IMR-90 (cell line): ENCODE data around the gene HNRNPL. TPM values are rescaled to one million over a fixed set of nuclear protein-coding genes. Genes with fewer than 3 reads are reported as not detected.

Experiments
- ATAC-seq: fragments of 200-7000 bp; cut with Tn5 transposase; 2 replicates; pipeline ENCODE4 v1.9.1; 2020; ENCODE audit warnings: low read depth, mild to moderate bottlenecking, moderate library complexity
- BruUV-seq: library from RNA; stranded (reverse); fragments of 400-500 nt; replicated peaks from 2 replicates; lab custom pipeline; 2021; lab: Mats Ljungman, UMichigan
- CTCF ChIA-PET: fragments of 300-600 bp; formaldehyde crosslinking; extraction: SDS; loops from one replicate; lab custom pipeline; 2021; ENCODE audit warnings: antibody characterized with exemption; lab: Yijun Ruan, JAX
- POLR2A ChIA-PET: fragments of 300-600 bp; sonication (Branson Sonifier 250); formaldehyde crosslinking; loops from one replicate; lab custom pipeline; 2022; ENCODE audit warnings: antibody characterized with exemption; ENCODE audit not compliant: unreplicated experiment; lab: Charles Lee
- DNase-seq: peaks from one replicate; pipeline ENCODE4 v3.0.0; 2013
- H2AFZ ChIP-seq: replicated peaks from 2 replicates; pipeline ENCODE3; 2013; ENCODE audit warnings: low read length, mild to moderate bottlenecking; ENCODE audit not compliant: poor library complexity
- H2AK5ac ChIP-seq: 2 replicates; pipeline ENCODE4 v1.6.1; 2013; ENCODE audit warnings: low read depth, low read length, inconsistent platforms
- H2AK9ac ChIP-seq: replicated peaks from 2 replicates; pipeline ENCODE3; 2013; ENCODE audit warnings: mild to moderate bottlenecking, low read depth, low read length, moderate library complexity; ENCODE audit not compliant: poor library complexity
- H2BK120ac ChIP-seq: 2 replicates; pipeline ENCODE4 v1.6.1; 2013; ENCODE audit warnings: low read depth, low read length, inconsistent platforms
- H2BK15ac ChIP-seq: 3 replicates; pipeline ENCODE4 v1.6.1; 2013; ENCODE audit warnings: low read depth, low read length, inconsistent platforms
- H2BK20ac ChIP-seq: 2 replicates; pipeline ENCODE4 v1.6.1; 2013; ENCODE audit warnings: low read depth, mild to moderate bottlenecking, inconsistent platforms, low read length, moderate library complexity
- H2BK5ac ChIP-seq: 2 replicates; pipeline ENCODE4 v1.6.1; 2013; ENCODE audit warnings: mild to moderate bottlenecking, low read depth, low read length, inconsistent platforms; ENCODE audit not compliant: poor library complexity, severe bottlenecking
- H3K14ac ChIP-seq: replicated peaks from 2 replicates; pipeline ENCODE4 v1.6.1; 2013; ENCODE audit warnings: low read depth, low read length, inconsistent platforms
- H3K18ac ChIP-seq: 2 replicates; pipeline ENCODE4 v1.6.1; 2013; ENCODE audit warnings: low read depth, low read length, control low read depth
- H3K23ac ChIP-seq: 2 replicates; pipeline ENCODE4 v1.6.1; 2013; ENCODE audit warnings: low read depth, low read length, inconsistent platforms
- H3K27ac ChIP-seq: 2 replicates; pipeline ENCODE4 v1.5.1; 2013; ENCODE audit warnings: mild to moderate bottlenecking, control low read depth, low read length; ENCODE audit not compliant: insufficient read depth
- H3K27me3 ChIP-seq: 2 replicates; pipeline ENCODE4 v1.6.1; 2013; ENCODE audit warnings: low read length; ENCODE audit not compliant: control insufficient read depth, insufficient read depth
- H3K36me3 ChIP-seq: 2 replicates; pipeline ENCODE4 v1.6.1; 2013; ENCODE audit warnings: low read length, mixed read lengths; ENCODE audit not compliant: control insufficient read depth, insufficient read depth
- H3K4ac ChIP-seq: 2 replicates; pipeline ENCODE4 v1.6.1; 2013; ENCODE audit warnings: low read depth, low read length, inconsistent platforms
- H3K4me1 ChIP-seq: 2 replicates; pipeline ENCODE4 v1.6.1; 2013; ENCODE audit warnings: low read length, mixed read lengths; ENCODE audit not compliant: control insufficient read depth, insufficient read depth
- H3K4me2 ChIP-seq: 2 replicates; pipeline ENCODE4 v1.6.1; 2013; ENCODE audit warnings: low read depth, mild to moderate bottlenecking, control low read depth, low read length, moderate library complexity
- H3K4me3 ChIP-seq: 2 replicates; pipeline ENCODE4 v1.5.1; 2013; ENCODE audit warnings: low read depth, mild to moderate bottlenecking, control low read depth, low read length, moderate library complexity; ENCODE audit not compliant: insufficient read depth
- H3K56ac ChIP-seq: 2 replicates; pipeline ENCODE4 v1.6.1; 2013; ENCODE audit warnings: low read length, inconsistent platforms; ENCODE audit not compliant: insufficient read depth; ENCODE audit errors: extremely low read depth
- H3K79me1 ChIP-seq, 2 experiments: 2 replicates each; pipeline ENCODE4 v1.6.1; 2013; ENCODE audit warnings: low read length in 2 of 2, inconsistent platforms in 1 of 2, low read depth in 1 of 2
- H3K9ac ChIP-seq: 2 replicates; pipeline ENCODE4 v1.6.1; 2013; ENCODE audit warnings: low read depth, low read length, control low read depth
- H3K9me1 ChIP-seq: 2 replicates; pipeline ENCODE4 v1.6.1; 2013; ENCODE audit warnings: low read length, inconsistent platforms; ENCODE audit not compliant: insufficient read depth
- H3K9me3 ChIP-seq: 2 replicates; pipeline ENCODE4 v1.6.1; 2013; ENCODE audit warnings: low read length; ENCODE audit not compliant: control insufficient read depth, insufficient read depth
- H4K20me1 ChIP-seq: 2 replicates; pipeline ENCODE4 v1.6.1; 2013; ENCODE audit warnings: low read length, inconsistent platforms; ENCODE audit not compliant: insufficient read depth
- H4K5ac ChIP-seq: 2 replicates; pipeline ENCODE4 v1.6.1; 2013; ENCODE audit warnings: mild to moderate bottlenecking, low read depth, low read length, control low read depth
- H4K8ac ChIP-seq, 2 experiments: 2 replicates each; pipeline ENCODE4 v1.6.1; 2013; ENCODE audit warnings: low read depth in 2 of 2, low read length in 2 of 2, control low read depth in 1 of 2, inconsistent platforms in 1 of 2
- H4K91ac ChIP-seq: 2 replicates; pipeline ENCODE4 v1.6.1; 2013; ENCODE audit warnings: low read depth, low read length, inconsistent platforms; ENCODE audit not compliant: insufficient read depth
- BHLHE40 ChIP-seq: fragments of 150-350 bp; IDR thresholded peaks from 2 replicates; pipeline ENCODE4 v1.6.1; 2016; ENCODE audit warnings: mild to moderate bottlenecking, low read depth, low read length
- CEBPB ChIP-seq: IDR thresholded peaks from 2 replicates; pipeline ENCODE4 v1.6.1; 2012; ENCODE audit warnings: low read depth, low read length, improper control_type of control experiment
- CHD1 ChIP-seq: IDR thresholded peaks from 2 replicates; pipeline ENCODE4 v1.6.1; 2012; ENCODE audit warnings: low read depth, low read length, improper control_type of control experiment
- FOS ChIP-seq: fragments of 150-350 bp; IDR thresholded peaks from 2 replicates; pipeline ENCODE4 v1.6.1; 2016; ENCODE audit warnings: low read depth, low read length
- MAFK ChIP-seq: IDR thresholded peaks from 2 replicates; pipeline ENCODE4 v1.6.1; 2012; ENCODE audit warnings: low read depth, low read length, improper control_type of control experiment
- MXI1 ChIP-seq: IDR thresholded peaks from 2 replicates; pipeline ENCODE4 v1.6.1; 2012; ENCODE audit warnings: low read depth, mild to moderate bottlenecking, low read length, moderate library complexity, borderline replicate concordance
- NFE2L2 ChIP-seq: fragments of 150-350 bp; IDR thresholded peaks from 2 replicates; pipeline ENCODE4 v1.6.1; 2016; ENCODE audit warnings: low read depth, mild to moderate bottlenecking, low read length
- POLR2A ChIP-seq: IDR thresholded peaks from 2 replicates; pipeline ENCODE4 v1.6.1; 2012; ENCODE audit warnings: mild to moderate bottlenecking, low read depth, low read length
- RAD21 ChIP-seq: IDR thresholded peaks from 2 replicates; pipeline ENCODE4 v1.6.1; 2012; ENCODE audit warnings: low read length, improper control_type of control experiment
- RCOR1 ChIP-seq: IDR thresholded peaks from 2 replicates; pipeline ENCODE4 v1.6.1; 2012; ENCODE audit warnings: mild to moderate bottlenecking, low read length, improper control_type of control experiment; ENCODE audit not compliant: insufficient replicate concordance
- SMC3 ChIP-seq: fragments of 150-350 bp; IDR thresholded peaks from 2 replicates; pipeline ENCODE4 v1.6.1; 2016; ENCODE audit warnings: low read depth, mild to moderate bottlenecking, antibody characterized with exemption, low read length, moderate library complexity
- WGBS, 2 experiments: methylation state at CpG; one replicate each; pipeline versions ENCODE4 v1.1.5 to v1.1.7; 2013; ENCODE audit warnings: missing lambda C conversion rate in 2 of 2; ENCODE audit not compliant: insufficient read length in 1 of 2; ENCODE audit errors: extremely low coverage in 2 of 2; 5-methylcytosine and 5-hydroxymethylcytosine counted together
- dilution Hi-C: fragments of 300-500 bp; cut with HindIII; formaldehyde crosslinking; loops from one replicate; pipeline ENCODE4 v1.14.3; 2018; ENCODE audit warnings: low sequenced_read_pairs; ENCODE audit not compliant: unreplicated experiment
- in situ Hi-C: fragments of 300-500 bp; cut with MboI; formaldehyde crosslinking; loops from 3 replicates; pipeline ENCODE4 v1.14.3; 2019; ENCODE audit warnings: low sequenced_read_pairs, inconsistent platforms, mixed read lengths
- intact Hi-C: fragments of 100-400 bp; cut with micrococcal nuclease; formaldehyde crosslinking; loops from 2 replicates; pipeline ENCODE4 v1.10.0; 2022
- polyA plus RNA-seq, 3 experiments: library from polyadenylated mRNA; depleted of rRNA; stranded (reverse); fragments of >200 nt; gene quantifications; 2 replicates each; pipeline ENCODE4 v1.2.3, GENCODE V29; 2012; ENCODE audit warnings: low replicate concordance in 1 of 3
- total RNA-seq: library from RNA; depleted of rRNA; stranded (reverse); fragments of >200 nt; gene quantifications from 2 replicates; pipeline ENCODE4 v1.2.3, GENCODE V29; 2012
- TF ChIP-seq, protein P1 (sequence below): fragments of 150-350 bp; IDR thresholded peaks from 2 replicates; pipeline ENCODE4 v1.6.1; 2017; ENCODE audit warnings: mild to moderate bottlenecking, antibody characterized with exemption, low read length, low read depth
- TF ChIP-seq, protein P2 (sequence below): fragments of 150-350 bp; IDR thresholded peaks from 2 replicates; pipeline ENCODE4 v1.6.1; 2016; ENCODE audit warnings: low read depth, mild to moderate bottlenecking, low read length, moderate library complexity, borderline replicate concordance
- TF ChIP-seq, protein P3 (sequence below): conservative IDR thresholded peaks from 2 replicates; pipeline ENCODE4 v1.5.1; 2012; ENCODE audit warnings: mild to moderate bottlenecking, low read depth, low read length, improper control_type of control experiment

HNRNPL gene
- total and polyA plus RNA-seq, 2 of the 4 experiments (the other 2 are of a cell fraction) = 277 to 429 TPM

DNA sequence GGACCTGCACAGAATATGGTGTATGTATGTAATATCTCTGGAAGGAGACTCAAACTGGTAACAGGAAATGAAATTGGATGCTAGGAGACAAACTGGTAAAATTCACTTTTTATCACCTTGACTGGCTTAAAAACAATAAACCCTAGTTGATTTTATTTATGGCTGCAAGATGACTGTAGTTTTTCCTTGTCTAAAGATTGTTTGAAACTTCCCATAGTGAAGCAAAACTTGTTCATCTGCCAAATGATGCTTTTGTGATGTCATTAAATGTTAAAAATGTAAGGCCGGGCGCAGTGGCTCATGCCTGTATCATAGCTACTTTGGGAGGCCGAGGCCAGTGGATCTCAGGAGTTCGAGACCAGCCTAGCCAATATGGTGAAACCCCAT is 15.7 kb downstream of the HNRNPL start:
- dilution Hi-C loops (no loop called here), in situ Hi-C loops (no loop called here), intact Hi-C loops (loop anchor here (5.0 kb wide), 2 partner anchors 102 to 177 kb away; no protein-coding TSS in a partner anchor)
- ChIA-PET CTCF (no interaction called here), POLR2A (no interaction called here)
- H4K20me1 ChIP-seq = peaks cover 35% of the 10 kb centered on the region
- H3K27me3 ChIP-seq = no peaks in the 10 kb centered on the region
- no peak overlapping the region for H3K9ac ChIP-seq
- DNase-seq = peak; percentile 61
- H3K18ac ChIP-seq = no peak overlapping the region
- H3K9me3 ChIP-seq = no peaks in the 10 kb centered on the region
- H2BK20ac ChIP-seq = no peak overlapping the region
- H2AK5ac ChIP-seq = no peak overlapping the region
- no peak overlapping the region for H3K56ac ChIP-seq
- H2AFZ ChIP-seq = no peak overlapping the region
- peaks cover 20 to 56% of the 10 kb centered on the region in 2 experiments; a peak in 3 of 4 replicates for H3K79me1 ChIP-seq
- H4K8ac ChIP-seq = no peak overlapping the region
- H4K5ac ChIP-seq = no peak overlapping the region
- H3K4ac ChIP-seq = no peak overlapping the region
- TF ChIP-seq CEBPB = no peak
- TF ChIP-seq FOS = no peak
- no peak for TF ChIP-seq RCOR1
- TF ChIP-seq POLR2A = no peak
- TF ChIP-seq MAFK = no peak
- TF ChIP-seq, protein P1, sequence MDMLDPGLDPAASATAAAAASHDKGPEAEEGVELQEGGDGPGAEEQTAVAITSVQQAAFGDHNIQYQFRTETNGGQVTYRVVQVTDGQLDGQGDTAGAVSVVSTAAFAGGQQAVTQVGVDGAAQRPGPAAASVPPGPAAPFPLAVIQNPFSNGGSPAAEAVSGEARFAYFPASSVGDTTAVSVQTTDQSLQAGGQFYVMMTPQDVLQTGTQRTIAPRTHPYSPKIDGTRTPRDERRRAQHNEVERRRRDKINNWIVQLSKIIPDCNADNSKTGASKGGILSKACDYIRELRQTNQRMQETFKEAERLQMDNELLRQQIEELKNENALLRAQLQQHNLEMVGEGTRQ = no peak
- no peak for TF ChIP-seq CHD1
- TF ChIP-seq MXI1 = no peak
- TF ChIP-seq, protein P2, sequence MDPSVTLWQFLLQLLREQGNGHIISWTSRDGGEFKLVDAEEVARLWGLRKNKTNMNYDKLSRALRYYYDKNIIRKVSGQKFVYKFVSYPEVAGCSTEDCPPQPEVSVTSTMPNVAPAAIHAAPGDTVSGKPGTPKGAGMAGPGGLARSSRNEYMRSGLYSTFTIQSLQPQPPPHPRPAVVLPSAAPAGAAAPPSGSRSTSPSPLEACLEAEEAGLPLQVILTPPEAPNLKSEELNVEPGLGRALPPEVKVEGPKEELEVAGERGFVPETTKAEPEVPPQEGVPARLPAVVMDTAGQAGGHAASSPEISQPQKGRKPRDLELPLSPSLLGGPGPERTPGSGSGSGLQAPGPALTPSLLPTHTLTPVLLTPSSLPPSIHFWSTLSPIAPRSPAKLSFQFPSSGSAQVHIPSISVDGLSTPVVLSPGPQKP = no peak
- TF ChIP-seq, protein P3, sequence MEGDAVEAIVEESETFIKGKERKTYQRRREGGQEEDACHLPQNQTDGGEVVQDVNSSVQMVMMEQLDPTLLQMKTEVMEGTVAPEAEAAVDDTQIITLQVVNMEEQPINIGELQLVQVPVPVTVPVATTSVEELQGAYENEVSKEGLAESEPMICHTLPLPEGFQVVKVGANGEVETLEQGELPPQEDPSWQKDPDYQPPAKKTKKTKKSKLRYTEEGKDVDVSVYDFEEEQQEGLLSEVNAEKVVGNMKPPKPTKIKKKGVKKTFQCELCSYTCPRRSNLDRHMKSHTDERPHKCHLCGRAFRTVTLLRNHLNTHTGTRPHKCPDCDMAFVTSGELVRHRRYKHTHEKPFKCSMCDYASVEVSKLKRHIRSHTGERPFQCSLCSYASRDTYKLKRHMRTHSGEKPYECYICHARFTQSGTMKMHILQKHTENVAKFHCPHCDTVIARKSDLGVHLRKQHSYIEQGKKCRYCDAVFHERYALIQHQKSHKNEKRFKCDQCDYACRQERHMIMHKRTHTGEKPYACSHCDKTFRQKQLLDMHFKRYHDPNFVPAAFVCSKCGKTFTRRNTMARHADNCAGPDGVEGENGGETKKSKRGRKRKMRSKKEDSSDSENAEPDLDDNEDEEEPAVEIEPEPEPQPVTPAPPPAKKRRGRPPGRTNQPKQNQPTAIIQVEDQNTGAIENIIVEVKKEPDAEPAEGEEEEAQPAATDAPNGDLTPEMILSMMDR = no peak
- TF ChIP-seq BHLHE40 = no peak
- TF ChIP-seq NFE2L2 = no peak
- no peak for TF ChIP-seq RAD21
- TF ChIP-seq SMC3 = no peak
- no peak overlapping the region for H2BK15ac ChIP-seq
- no peak overlapping the region for H3K23ac ChIP-seq
- H2BK120ac ChIP-seq = no peak overlapping the region
- peaks cover 34% of the 10 kb centered on the region for H3K36me3 ChIP-seq
- H3K27ac ChIP-seq = no peak overlapping the region
- H3K4me3 ChIP-seq = no peak overlapping the region
- no peak overlapping the region for H2BK5ac ChIP-seq
- BruUV-seq = no TSS peak
- no peak for ATAC-seq
- no peak overlapping the region for H4K91ac ChIP-seq
- no peak overlapping the region for H3K14ac ChIP-seq
- H3K4me2 ChIP-seq = no peak overlapping the region
- H2AK9ac ChIP-seq = no peak overlapping the region
- WGBS, 2 experiments = 100% methylated on average over 1 of the region's 4 CpGs; no CpG with 5 or more reads in 1 of the 2 experiments
- peaks cover 23% of the 10 kb centered on the region for H3K4me1 ChIP-seq
- H3K9me1 ChIP-seq = peaks cover 3% of the 10 kb centered on the region; the same call in 1 of the 2 replicates
